GM19463 (cell line): ENCODE results near the gene NOC2L.

Source experiments
- ATAC-seq: cut with Tn5 transposase; IDR thresholded peaks from one replicate; pipeline ENCODE4 v1.9.1; 2021; ENCODE audit warnings: mild to moderate bottlenecking, moderate library complexity; ENCODE audit not compliant: unreplicated experiment

Gene NOC2L

DNA sequence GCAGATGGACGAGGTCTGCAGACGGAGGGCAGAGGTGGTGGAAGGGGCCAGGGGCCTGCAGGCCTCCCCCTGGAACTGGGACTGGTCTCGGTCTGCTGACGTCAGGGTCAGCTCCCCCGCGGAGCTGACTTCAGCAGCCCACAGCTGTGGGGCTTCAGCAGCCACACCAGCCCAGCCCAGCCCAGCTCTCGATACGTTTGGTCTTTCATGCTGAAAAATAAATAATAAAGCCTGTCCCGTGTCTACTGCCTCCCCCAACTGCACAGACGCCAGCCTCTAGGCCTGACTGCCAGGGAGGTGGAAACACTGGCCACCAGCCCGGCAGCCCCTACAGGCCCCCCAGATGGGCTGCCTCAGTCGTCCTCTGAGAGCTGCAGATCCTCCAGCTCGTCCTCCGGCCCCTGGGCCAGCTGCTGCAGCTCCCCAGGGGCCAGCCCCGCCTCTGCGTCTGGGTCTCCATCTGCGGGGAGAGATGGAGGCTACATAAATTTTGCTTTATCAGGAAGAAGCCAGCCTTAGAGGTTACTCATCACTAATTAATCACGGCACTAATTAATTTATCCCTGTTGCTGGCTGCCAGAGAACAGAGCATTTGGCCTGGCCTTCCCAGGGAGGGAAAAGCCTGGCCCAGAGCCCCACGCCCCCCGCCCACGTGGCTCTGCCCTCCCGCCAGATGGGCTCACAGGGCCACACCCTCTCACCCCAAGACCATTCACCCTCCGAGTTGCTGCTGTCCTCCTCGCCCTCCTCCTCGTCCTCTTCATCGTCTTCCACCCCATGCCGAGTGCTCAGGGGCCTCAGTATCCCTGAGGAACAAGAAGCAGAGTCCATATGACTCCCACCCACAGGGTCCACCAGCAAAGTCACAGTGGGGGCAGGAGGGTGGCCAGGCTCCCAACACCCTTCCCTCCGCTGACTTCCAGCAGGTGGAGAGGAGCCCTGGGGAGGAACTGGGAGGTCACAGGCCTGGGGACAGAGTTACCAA is 14.4 kb downstream of the NOC2L start:
- no peak for ATAC-seq

- no peak for ATAC-seq
These were observed 15.3 kb downstream of the NOC2L start for GRCh38 chr1:943545-944340.

DNA sequence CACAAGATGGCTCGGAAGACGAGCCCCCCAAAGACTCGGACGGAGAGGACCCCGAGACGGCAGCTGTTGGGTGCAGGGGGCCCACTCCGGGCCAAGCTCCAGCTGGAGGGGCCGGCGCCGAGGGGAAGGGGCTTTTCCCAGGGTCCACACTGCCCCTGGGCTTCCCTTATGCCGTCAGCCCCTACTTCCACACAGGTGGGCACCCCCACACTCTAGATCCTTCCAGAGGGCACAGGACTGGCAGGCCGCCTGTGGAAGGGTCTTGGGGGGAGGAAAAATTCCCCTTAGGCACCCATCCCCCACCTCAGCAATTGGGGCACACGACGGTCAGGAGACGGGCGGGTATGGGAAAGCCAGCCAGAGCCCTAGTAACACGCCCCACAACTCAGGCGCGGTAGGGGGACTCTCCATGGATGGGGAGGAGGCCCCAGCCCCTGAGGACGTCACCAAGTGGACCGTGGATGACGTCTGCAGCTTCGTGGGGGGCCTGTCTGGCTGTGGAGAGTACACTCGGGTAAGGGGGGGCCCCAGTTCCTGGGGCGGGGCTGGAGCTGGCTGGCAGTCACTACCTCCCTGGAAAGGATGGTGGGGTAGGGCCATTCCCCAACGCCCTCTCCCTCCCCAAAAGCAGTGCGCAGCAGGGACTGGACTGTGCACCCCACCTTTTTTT is 16.1 kb downstream of the NOC2L start:
- no peak for ATAC-seq

GRCh38 chr1:942411-942821 is 16.6 kb downstream of the NOC2L start:
- ATAC-seq, result no peak

DNA sequence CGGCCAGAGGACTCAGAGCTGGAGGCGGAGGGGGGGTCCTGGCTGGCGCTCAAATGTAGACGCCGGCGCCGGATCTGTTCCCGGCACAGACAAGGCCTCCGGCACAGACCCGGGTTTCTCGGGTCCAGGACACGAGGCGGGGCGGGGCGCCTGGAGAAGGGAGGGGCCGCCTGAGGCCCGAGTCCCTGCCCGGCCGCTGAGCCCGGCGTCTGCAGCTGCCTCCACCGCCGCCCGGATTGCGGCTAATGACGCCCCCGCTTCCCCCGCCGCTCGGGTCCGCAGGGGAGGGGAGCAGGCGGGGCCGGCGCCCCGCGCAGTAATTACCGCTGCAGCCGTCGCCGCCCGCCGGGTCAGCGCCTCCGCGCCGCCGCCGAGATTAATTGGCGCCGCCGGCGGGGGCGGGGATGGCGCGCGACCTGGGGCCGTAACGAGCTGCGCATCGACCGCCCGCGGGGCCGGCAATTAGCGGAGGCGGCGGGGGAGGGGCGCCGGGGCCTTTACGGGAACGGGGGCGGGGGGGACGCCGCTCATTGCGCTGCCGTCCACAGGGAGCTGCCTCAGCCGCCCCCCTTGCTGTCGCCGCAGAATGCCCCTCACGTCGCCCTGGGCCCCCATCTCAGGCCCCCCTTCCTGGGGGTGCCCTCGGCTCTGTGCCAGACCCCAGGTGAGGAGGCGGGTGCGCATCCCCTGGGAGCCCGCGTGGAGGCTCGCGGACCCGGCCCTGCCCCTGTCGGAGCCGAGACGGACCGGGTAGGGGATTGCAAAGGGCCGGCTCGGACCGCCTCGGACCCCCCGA is 17.3 kb downstream of the NOC2L start:
- ATAC-seq, result no peak

- ATAC-seq, result no peak
These were observed 18.0 kb downstream of the NOC2L start for GRCh38 chr1:941015-941587.

- ATAC-seq, result no peak
These were observed 18.7 kb downstream of the NOC2L start for GRCh38 chr1:940107-941014.

DNA sequence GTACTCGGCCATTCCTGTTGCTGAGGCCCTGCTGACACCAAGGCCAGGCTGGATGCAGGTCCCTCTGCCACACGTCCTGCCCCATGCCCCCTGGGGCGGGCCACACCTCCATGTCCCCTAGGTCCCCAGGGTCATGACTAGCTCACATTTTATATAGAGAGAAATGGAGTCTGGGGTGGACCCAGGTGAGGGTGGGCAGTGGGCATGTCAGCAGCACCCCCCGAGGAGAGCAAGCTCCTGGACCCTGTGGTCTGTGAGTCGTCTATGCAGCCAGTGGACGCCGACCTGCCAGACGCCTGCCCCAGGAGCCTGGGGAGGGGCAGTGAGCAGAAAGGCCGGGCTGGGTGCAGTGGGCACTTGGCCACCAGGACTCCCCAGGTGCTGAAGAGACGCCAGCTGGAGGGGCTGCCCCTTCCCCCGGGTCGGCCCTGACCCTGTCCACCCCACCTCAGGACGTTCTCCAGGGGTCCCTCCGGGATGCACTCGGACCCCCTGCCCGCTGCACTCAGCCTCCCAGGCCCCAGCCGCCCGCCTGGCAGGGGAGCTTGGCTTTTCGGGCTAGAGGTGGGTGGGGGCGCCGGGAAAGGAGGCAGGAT is 19.4 kb downstream of the NOC2L start:
- no peak for ATAC-seq

- ATAC-seq, result no peak
These were observed 20.2 kb downstream of the NOC2L start for GRCh38 chr1:938711-939489.

- no peak for ATAC-seq
These were observed 20.9 kb downstream of the NOC2L start for GRCh38 chr1:938088-938683.

DNA sequence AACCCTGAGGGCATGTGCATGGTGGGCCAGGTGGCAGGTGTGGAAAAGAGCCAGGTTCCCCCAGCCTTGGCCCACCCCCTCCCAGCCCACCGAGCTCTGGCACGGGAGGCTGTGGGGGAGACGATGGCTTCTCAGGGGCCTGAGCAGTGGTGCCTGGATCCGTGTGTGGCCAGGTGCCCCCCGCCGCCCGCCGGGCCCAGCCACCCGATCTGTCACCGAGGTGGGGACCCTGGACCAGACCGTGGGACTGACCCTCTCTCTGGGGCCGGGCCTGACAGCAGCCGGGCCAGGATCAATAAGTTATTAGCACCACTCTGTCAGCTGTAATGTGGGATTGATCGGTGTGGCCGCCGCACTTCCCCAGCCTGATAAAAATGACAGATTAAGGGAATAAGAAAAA is 21.5 kb downstream of the NOC2L start:
- no peak for ATAC-seq

DNA sequence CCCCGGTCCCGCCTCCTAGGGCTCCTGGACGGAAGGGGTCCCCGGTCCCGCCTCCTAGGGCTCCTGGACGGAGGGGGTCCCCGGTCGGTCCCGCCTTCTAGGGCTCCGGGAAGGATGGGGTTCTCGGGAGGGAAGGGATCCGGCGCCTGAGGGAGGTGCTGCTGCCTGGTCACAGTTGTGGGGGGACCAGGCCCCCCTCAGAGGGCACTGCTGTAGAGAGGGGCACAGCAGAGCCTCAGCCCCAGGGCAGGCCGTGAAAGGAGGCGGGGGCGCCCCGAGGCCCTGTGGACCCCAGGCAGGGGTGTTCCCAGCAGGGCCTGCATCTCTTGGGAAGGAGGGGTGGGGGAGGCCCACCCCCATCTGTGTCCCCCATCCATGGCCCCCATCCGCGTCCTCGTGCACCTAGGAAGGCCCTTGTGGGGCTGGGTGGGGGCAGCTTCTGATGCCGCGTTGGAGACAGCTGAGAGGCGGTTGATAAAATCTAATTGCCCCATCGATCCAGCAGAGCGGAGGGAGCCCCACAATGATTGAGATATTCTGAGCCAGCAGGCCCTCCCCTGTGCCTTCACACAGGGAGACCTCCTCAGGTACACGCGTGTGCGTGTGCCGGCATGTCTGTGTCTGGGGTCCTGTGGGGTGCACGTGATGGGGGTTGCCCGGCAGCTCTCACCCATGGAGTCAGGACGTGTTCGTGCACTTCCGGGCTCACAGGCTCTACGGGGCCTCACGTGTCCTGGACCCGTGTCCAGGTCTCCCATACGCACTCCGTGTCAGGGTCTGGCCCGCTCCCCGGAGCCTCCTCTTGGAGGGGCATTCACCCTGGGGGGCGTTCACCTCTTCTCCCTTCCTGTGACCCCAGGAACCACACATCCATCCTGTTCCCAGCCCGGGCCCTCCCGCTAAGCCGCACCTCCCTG is 22.4 kb downstream of the NOC2L start:
- ATAC-seq, result no peak

- no peak for ATAC-seq
These were observed 23.3 kb downstream of the NOC2L start for GRCh38 chr1:935751-936231.

DNA sequence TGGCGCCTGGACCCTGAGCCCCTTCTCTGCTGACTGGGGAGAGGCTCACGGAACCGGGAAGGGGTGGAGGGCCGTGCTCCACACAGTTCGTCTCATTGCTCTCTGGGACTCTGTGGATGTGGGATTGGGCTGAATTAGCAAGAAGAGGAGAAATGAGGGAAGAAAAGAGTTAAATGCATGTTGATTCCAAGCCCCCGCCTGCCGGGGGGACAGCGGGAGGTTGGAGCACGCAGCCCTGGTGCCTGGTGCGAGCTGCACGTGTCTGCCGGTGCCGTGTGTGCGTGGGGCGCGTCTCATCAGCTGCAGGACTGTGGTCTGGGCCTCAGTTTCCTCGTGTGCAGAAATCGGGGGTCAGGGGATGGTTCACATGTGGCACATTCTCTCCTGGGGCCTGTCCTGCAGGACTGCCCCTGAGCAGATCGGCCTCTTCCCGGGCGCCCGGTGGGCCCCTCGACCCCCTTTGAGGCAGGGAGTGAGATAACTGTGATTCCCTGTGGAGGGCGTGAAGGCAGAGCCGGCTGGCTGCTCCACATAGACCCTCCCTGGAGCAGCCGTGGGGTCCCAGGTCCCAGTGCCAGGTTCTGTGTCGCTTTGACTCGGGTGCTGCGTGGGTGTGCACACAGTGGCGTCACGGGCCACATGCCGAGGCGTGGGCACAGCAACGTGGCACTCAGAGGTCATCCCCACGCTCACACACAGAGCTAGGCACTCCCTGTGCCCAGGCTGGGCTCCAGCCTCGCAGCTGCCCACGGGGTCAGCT is 23.9 kb downstream of the NOC2L start:
- ATAC-seq, result no peak

DNA sequence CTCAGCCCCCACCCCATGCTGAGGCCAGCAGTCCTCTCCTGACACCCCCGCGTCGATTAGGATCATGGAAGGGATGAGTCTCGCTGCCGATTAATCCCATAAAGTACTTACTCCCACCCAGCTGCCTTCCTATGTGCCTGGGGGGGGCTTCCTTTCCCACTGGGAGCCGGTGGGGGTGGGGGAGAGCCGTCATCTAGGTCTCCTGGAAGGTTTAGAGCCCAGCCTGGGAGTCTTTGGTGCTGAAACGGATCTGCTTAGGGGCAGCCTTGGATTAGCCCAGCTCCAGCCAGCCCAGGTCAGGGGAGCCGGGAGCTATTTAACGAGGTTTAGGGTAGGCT is 25.5 kb downstream of the NOC2L start:
- no peak for ATAC-seq
